HL-60 (cell line): ENCODE data around the gene MT1H.

Experiments
- TF ChIP-seq, protein P1 (sequence below): IDR thresholded peaks from one replicate; pipeline ENCODE4 v1.5.1; 2011; ENCODE audit warnings: low read length, control low read depth, inconsistent platforms; ENCODE audit not compliant: insufficient read depth
- TF ChIP-seq, protein P2 (sequence below): IDR thresholded peaks from 2 replicates; pipeline ENCODE4 v1.6.1; 2012; ENCODE audit warnings: low read depth; ENCODE audit not compliant: insufficient replicate concordance

- TF ChIP-seq, protein P1, sequence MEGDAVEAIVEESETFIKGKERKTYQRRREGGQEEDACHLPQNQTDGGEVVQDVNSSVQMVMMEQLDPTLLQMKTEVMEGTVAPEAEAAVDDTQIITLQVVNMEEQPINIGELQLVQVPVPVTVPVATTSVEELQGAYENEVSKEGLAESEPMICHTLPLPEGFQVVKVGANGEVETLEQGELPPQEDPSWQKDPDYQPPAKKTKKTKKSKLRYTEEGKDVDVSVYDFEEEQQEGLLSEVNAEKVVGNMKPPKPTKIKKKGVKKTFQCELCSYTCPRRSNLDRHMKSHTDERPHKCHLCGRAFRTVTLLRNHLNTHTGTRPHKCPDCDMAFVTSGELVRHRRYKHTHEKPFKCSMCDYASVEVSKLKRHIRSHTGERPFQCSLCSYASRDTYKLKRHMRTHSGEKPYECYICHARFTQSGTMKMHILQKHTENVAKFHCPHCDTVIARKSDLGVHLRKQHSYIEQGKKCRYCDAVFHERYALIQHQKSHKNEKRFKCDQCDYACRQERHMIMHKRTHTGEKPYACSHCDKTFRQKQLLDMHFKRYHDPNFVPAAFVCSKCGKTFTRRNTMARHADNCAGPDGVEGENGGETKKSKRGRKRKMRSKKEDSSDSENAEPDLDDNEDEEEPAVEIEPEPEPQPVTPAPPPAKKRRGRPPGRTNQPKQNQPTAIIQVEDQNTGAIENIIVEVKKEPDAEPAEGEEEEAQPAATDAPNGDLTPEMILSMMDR: no peak
- TF ChIP-seq, protein P2, sequence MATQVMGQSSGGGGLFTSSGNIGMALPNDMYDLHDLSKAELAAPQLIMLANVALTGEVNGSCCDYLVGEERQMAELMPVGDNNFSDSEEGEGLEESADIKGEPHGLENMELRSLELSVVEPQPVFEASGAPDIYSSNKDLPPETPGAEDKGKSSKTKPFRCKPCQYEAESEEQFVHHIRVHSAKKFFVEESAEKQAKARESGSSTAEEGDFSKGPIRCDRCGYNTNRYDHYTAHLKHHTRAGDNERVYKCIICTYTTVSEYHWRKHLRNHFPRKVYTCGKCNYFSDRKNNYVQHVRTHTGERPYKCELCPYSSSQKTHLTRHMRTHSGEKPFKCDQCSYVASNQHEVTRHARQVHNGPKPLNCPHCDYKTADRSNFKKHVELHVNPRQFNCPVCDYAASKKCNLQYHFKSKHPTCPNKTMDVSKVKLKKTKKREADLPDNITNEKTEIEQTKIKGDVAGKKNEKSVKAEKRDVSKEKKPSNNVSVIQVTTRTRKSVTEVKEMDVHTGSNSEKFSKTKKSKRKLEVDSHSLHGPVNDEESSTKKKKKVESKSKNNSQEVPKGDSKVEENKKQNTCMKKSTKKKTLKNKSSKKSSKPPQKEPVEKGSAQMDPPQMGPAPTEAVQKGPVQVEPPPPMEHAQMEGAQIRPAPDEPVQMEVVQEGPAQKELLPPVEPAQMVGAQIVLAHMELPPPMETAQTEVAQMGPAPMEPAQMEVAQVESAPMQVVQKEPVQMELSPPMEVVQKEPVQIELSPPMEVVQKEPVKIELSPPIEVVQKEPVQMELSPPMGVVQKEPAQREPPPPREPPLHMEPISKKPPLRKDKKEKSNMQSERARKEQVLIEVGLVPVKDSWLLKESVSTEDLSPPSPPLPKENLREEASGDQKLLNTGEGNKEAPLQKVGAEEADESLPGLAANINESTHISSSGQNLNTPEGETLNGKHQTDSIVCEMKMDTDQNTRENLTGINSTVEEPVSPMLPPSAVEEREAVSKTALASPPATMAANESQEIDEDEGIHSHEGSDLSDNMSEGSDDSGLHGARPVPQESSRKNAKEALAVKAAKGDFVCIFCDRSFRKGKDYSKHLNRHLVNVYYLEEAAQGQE: no peak
Observed at GRCh38 chr16:56667581-56668571, 1.7 kb upstream of the MT1H start, which contains the start of gene MT1G.
